ENCODE measurements around the gene SDHD. TPM values are rescaled to one million over a fixed set of nuclear protein-coding genes. Genes with fewer than 3 reads are reported as not detected.

SDHD gene
- total RNA-seq, 1 donor from 2014 or later: 82.0 TPM

DNA sequence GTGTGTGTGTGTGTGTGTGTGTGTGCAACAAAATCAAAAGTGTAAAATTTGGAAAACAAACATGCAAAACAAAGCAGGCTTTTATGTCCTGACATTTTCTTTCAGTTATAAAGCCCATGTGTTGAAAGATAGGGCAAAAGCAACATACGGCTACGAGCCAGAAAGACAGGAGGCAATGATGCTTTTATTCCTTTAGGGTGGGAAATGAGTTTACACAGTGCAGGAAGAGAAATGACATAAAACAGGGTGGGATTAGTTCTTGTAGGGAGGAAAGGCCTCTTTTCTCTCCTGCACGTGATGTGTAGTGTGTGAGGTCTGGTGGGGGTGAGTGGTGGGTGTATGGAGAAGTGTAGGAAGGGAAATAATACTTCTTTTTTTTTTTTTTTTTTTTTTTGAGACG is 47.8 kb downstream of the SDHD start:
- no peaks in the 10 kb centered on the region for H3K9me3 Mint-ChIP-seq (ENCODE audit: unreplicated experiment)
- no peaks in the 10 kb centered on the region for H3K4me1 Mint-ChIP-seq (ENCODE audit: unreplicated experiment)
- no peak overlapping the region for H3K4me3 Mint-ChIP-seq (ENCODE audit: unreplicated experiment)
- no peak for TF ChIP-seq CTCF (IDR thresholded peaks at IDR 0.05)
- no peaks in the 10 kb centered on the region for H3K27me3 Mint-ChIP-seq (ENCODE audit: unreplicated experiment)
- no peaks in the 10 kb centered on the region for H3K36me3 Mint-ChIP-seq (ENCODE audit: unreplicated experiment)
- H3K27ac Mint-ChIP-seq (ENCODE audit: unreplicated experiment): no peak overlapping the region
- DNase-seq (ENCODE audit: extremely low spot score, unreplicated experiment): no peak

DNA sequence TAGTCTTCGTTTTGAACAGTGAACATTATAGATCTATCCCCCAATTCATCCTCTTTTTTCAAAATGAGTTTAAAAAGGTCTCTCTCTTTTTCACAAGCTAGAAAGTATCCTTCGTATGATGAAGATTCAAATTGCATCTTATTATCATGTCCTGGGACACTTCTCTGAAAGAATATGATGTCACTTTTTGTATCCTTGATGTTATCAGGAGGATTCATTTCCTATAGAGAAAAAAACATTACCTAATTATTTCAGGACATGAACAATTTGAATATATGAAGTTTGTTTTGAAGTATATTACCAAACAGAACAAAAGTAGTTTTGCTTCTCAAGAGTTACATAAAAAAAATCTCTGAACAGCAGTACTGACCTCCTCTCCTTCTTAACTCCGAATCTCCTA is 56.9 kb downstream of the SDHD start:
- Mint-ChIP-seq H3K36me3 (ENCODE audit: unreplicated experiment) (peaks cover 2% of the 10 kb centered on the region), H3K27me3 (ENCODE audit: unreplicated experiment) (no peaks in the 10 kb centered on the region), H3K4me1 (ENCODE audit: unreplicated experiment) (no peaks in the 10 kb centered on the region), H3K4me3 (ENCODE audit: unreplicated experiment) (no peak overlapping the region), H3K9me3 (ENCODE audit: unreplicated experiment) (peaks cover 4% of the 10 kb centered on the region), H3K27ac (ENCODE audit: unreplicated experiment) (no peak overlapping the region)
- no peak for TF ChIP-seq CTCF (IDR thresholded peaks at IDR 0.05)
- DNase-seq (ENCODE audit: extremely low spot score, unreplicated experiment): no peak

Other genes starting within 250 kb of the SDHD start
- 34.1 and 41.7 TPM in 2 replicates for gene ALG9, start 215.3 kb upstream of the SDHD start, total RNA-seq
- 1.9 and 2.5 TPM in 2 replicates for gene FDXACB1, start 207.7 kb upstream of the SDHD start, total RNA-seq
- 12.5 and 17.2 TPM in 2 replicates for gene CFAP68, start 207.3 kb upstream of the SDHD start, total RNA-seq
- gene CRYAB, start 175.1 kb upstream of the SDHD start, total RNA-seq: 35.5 and 42.3 TPM in 2 replicates
- 0.34 TPM in 1 of 2 replicates, not detected in the other for gene HSPB2, start 174.1 kb upstream of the SDHD start, total RNA-seq
- gene C11orf52, start 168.0 kb upstream of the SDHD start, total RNA-seq: 0.42 and 0.62 TPM in 2 replicates
- gene DIXDC1, start 149.5 kb upstream of the SDHD start, total RNA-seq: 9.7 and 10.6 TPM in 2 replicates
- gene DLAT, start 61.5 kb upstream of the SDHD start, total RNA-seq: 26.3 and 26.4 TPM in 2 replicates
- gene PIH1D2, start 12.9 kb upstream of the SDHD start, total RNA-seq: 2.0 and 2.3 TPM in 2 replicates
- gene NKAPD1, start 12.6 kb upstream of the SDHD start, total RNA-seq: 23.1 and 24.6 TPM in 2 replicates
- gene TIMM8B, start 117 bp upstream of the SDHD start, total RNA-seq: 59.4 and 64.0 TPM in 2 replicates
- 0.59 and 0.68 TPM in 2 replicates for gene IL18, start 77.2 kb downstream of the SDHD start, total RNA-seq
- gene TEX12, start 80.5 kb downstream of the SDHD start, total RNA-seq: 0.78 TPM in 1 of 2 replicates, not detected in the other
- gene BCO2, start 88.6 kb downstream of the SDHD start, total RNA-seq: 1.4 and 1.5 TPM in 2 replicates
- gene PTS, start 139.6 kb downstream of the SDHD start, total RNA-seq: 38.7 and 44.0 TPM in 2 replicates
- gene PLET1, start 174.0 kb downstream of the SDHD start, total RNA-seq: not detected in 2 replicates